Measurements from ENCODE around the gene SPTSSB. TPM values are rescaled to one million over a fixed set of nuclear protein-coding genes. Genes with fewer than 3 reads are reported as not detected.

SPTSSB gene, protein sequence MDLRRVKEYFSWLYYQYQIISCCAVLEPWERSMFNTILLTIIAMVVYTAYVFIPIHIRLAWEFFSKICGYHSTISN
- total RNA-seq: 1 to 10 TPM in 1 of 2 donors, under 1 TPM in 1; 0.64 to 2.3 TPM
- 3.1 TPM for polyA plus RNA-seq (2013, experiment 1 of 2)
- polyA plus RNA-seq (2013, experiment 2 of 2): 0.70 TPM
- long read RNA-seq, experiment 1: 0 reads
- long read RNA-seq, experiment 2: 0 reads
- long read RNA-seq, experiment 3, transcript SPTSSB-201 (3 exons, 3,103 nt): major isoform, 10 of 12 reads
- long read RNA-seq, experiment 3, partial matches to known transcripts: 0 of 12 reads
- long read RNA-seq, experiment 3, other reads (novel, unspliced or antisense): 1 of 12 reads
- long read RNA-seq, experiment 4: 0 reads

DNA sequence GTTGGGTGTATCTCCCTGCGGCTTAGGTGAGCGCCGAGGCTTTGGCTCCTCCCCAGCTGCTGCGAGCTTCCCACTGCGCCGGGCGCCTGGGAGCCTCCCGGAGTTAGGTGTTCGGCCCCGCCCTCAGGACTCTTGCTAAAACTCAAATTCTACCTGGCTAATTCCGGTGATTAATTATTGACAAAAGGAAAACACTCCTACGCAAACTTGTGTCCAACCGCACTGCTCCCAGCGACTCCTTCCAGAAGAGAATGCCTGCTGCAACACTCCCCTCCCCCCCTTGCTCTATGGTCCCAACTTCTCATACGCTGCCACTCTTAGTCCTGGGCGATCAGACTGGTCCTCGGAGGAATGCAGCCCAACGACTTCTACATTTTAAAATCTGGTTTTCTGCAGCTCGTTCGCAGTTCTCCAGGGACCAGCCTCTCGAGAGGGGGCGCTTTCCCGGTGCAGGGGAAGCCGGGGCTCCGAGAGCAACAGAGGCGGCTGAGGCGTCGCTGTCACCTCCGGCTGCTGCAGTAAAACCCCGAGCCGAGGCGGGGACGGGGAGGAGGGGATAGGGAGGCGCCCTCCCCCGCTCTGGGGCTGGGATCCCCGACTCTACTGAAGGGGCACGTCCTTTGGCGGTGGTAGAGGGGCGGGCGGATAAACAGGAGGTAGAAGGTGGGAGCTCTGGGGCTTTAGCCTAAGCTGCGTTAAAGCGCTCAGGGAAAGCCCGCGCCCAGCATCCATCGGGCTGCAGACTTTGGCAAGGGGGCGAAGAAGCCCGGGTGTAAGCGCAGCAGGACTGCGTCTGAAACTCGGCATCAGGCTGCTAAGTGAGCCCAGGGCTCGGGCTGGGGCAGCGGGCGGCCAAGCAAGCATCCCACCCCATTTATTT, at the start of gene SPTSSB:
TSS of gene SPTSSB (minus strand) at position 77 of the 880 bp plus-strand sequence. CDS start 25,194 bp downstream, outside the sequence.
- Mint-ChIP-seq H3K4me1 (peaks cover 7% of the 10 kb centered on the region), H3K36me3 (ENCODE audit: low read depth) (no peaks in the 10 kb centered on the region), H3K27ac (peak within 1 kb of the TSS; percentile 90), H3K9me3 (no peaks in the 10 kb centered on the region), H3K4me3 (peak within 1 kb of the TSS; percentile 66), H3K27me3 (ENCODE audit: insufficient read depth) (peaks cover 34% of the 10 kb centered on the region)
- 1 to 4% methylated on average over 23 to 53 of the region's 53 CpGs for WGBS, 2 experiments (ENCODE audit: insufficient coverage in 1 of 2, insufficient read length in 1 of 2)
- Histone ChIP-seq H3K9me3 (ENCODE audit: control insufficient read depth, low read length) (no peaks in the 10 kb centered on the region), H3K9ac (ENCODE audit: extremely low read depth, low read length, poor library complexity, severe bottlenecking) (no peak within 1 kb of the TSS), H3K36me3 (ENCODE audit: control insufficient read depth, insufficient read depth, low read length) (no peaks in the 10 kb centered on the region), H3K4me1 (ENCODE audit: control insufficient read depth, insufficient read depth, low read length) (no peaks in the 10 kb centered on the region), H3K27ac (ENCODE audit: low read depth, low read length) (no peak within 1 kb of the TSS), H3K27me3 (ENCODE audit: control insufficient read depth, insufficient read depth, low read length, poor library complexity, severe bottlenecking) (peaks cover 50% of the 10 kb centered on the region), H3K4me3 (ENCODE audit: low read length) (peak within 1 kb of the TSS; percentile 78)
- TF ChIP-seq, protein P1, sequence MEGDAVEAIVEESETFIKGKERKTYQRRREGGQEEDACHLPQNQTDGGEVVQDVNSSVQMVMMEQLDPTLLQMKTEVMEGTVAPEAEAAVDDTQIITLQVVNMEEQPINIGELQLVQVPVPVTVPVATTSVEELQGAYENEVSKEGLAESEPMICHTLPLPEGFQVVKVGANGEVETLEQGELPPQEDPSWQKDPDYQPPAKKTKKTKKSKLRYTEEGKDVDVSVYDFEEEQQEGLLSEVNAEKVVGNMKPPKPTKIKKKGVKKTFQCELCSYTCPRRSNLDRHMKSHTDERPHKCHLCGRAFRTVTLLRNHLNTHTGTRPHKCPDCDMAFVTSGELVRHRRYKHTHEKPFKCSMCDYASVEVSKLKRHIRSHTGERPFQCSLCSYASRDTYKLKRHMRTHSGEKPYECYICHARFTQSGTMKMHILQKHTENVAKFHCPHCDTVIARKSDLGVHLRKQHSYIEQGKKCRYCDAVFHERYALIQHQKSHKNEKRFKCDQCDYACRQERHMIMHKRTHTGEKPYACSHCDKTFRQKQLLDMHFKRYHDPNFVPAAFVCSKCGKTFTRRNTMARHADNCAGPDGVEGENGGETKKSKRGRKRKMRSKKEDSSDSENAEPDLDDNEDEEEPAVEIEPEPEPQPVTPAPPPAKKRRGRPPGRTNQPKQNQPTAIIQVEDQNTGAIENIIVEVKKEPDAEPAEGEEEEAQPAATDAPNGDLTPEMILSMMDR (conservative IDR thresholded peaks at IDR 0.05): peak; percentile 63
- DNase-seq: peak; percentile 95

- H3K27me3 Mint-ChIP-seq (ENCODE audit: insufficient read depth): no peaks in the 10 kb centered on the region
- H3K27me3 ChIP-seq (ENCODE audit: control insufficient read depth, insufficient read depth, low read length, poor library complexity, severe bottlenecking): no peaks in the 10 kb centered on the region
- H3K27ac Mint-ChIP-seq: peak overlapping the region; percentile 14
- TF ChIP-seq, protein P1 (conservative IDR thresholded peaks at IDR 0.05): peak; percentile 65
- H3K4me1 Mint-ChIP-seq: peaks cover 19% of the 10 kb centered on the region
- WGBS, 2 experiments (ENCODE audit: insufficient coverage in 1 of 2, insufficient read length in 1 of 2): 9 to 11% methylated on average over 8 of the region's 8 CpGs
- peaks cover 33% of the 10 kb centered on the region for H3K9me3 Mint-ChIP-seq
- no peaks in the 10 kb centered on the region for H3K36me3 ChIP-seq (ENCODE audit: control insufficient read depth, insufficient read depth, low read length)
- H3K9me3 ChIP-seq (ENCODE audit: control insufficient read depth, low read length): peaks cover 6% of the 10 kb centered on the region
- peak overlapping the region; percentile 7 for H3K4me3 Mint-ChIP-seq
- no peak overlapping the region for H3K9ac ChIP-seq (ENCODE audit: extremely low read depth, low read length, poor library complexity, severe bottlenecking)
- DNase-seq: peak; percentile 79
- no peak overlapping the region for H3K27ac ChIP-seq (ENCODE audit: low read depth, low read length)
- H3K36me3 Mint-ChIP-seq (ENCODE audit: low read depth): peaks cover 10% of the 10 kb centered on the region
- H3K4me3 ChIP-seq (ENCODE audit: low read length): peak overlapping the region; percentile 52
- peaks cover 5% of the 10 kb centered on the region for H3K4me1 ChIP-seq (ENCODE audit: control insufficient read depth, insufficient read depth, low read length)
These were observed 49.4 kb upstream of the SPTSSB start for GRCh38 chr3:161420746-161421145.

DNA sequence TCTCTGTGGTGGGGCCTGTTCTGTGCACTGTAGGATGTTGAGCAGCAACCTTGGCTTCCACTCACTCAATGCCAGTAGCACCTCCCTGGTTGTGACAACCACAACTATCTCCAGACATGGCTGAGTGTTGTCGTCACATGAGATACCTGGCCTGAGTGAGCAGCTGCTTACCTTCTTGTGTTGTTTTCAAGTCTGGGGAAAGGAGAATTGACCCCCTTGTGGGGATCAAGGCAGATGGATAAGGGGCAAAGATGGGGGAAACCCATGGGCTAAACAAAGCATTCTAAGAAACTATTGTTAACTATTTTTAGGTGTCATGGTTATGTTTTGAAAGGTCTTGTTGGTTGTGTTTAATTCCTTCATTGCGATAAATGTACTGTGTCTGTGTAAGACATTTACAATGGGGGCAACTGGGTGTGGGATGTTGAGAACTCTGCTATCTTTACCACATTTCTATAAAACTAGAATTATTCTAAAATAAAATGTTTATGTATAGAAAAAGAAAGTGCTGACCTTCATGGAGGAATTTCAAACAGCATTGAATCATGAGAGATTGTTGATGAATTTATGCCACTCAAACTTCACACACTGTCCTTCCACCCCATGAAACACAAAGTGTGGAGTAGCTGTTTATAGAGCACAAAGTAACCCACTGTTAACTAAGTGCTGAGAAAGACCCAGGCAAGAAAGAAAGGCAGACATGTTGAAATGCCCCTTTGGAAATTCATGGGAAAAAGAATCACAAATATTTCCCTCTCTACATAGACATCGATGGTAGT, 48.4 kb upstream of the SPTSSB start:
- peaks cover 20% of the 10 kb centered on the region for H3K4me1 Mint-ChIP-seq
- H3K4me3 Mint-ChIP-seq: no peak overlapping the region
- TF ChIP-seq, protein P1 (conservative IDR thresholded peaks at IDR 0.05): no peak
- no peak overlapping the region for H3K4me3 ChIP-seq (ENCODE audit: low read length)
- DNase-seq: no peak
- H3K27me3 ChIP-seq (ENCODE audit: control insufficient read depth, insufficient read depth, low read length, poor library complexity, severe bottlenecking): no peaks in the 10 kb centered on the region
- no peak overlapping the region for H3K9ac ChIP-seq (ENCODE audit: extremely low read depth, low read length, poor library complexity, severe bottlenecking)
- H3K4me1 ChIP-seq (ENCODE audit: control insufficient read depth, insufficient read depth, low read length): peaks cover 5% of the 10 kb centered on the region
- H3K27ac ChIP-seq (ENCODE audit: low read depth, low read length): no peak overlapping the region
- H3K27ac Mint-ChIP-seq: no peak overlapping the region
- H3K27me3 Mint-ChIP-seq (ENCODE audit: insufficient read depth): no peaks in the 10 kb centered on the region
- peaks cover 6% of the 10 kb centered on the region for H3K9me3 ChIP-seq (ENCODE audit: control insufficient read depth, low read length)
- peaks cover 33% of the 10 kb centered on the region for H3K9me3 Mint-ChIP-seq
- WGBS, 2 experiments (ENCODE audit: insufficient coverage in 1 of 2, insufficient read length in 1 of 2): 90% methylated on average over 2 of the region's 3 CpGs; no CpG with 5 or more reads in 1 of the 2 experiments
- peaks cover 10% of the 10 kb centered on the region for H3K36me3 Mint-ChIP-seq (ENCODE audit: low read depth)
- H3K36me3 ChIP-seq (ENCODE audit: control insufficient read depth, insufficient read depth, low read length): no peaks in the 10 kb centered on the region
